ENCODE results near the gene POU2AF3. TPM values are rescaled to one million over a fixed set of nuclear protein-coding genes. Genes with fewer than 3 reads are reported as not detected.
A peak's percentile ranks its signal among the peaks of the same experiment; 100 is the strongest.

Gene POU2AF3
- polyA plus RNA-seq, 2 of the 4 experiments (the other 2 are of a cell fraction): 0.63 to 2.9 TPM

GRCh38 chr11:111339758-111340388, 41.5 kb downstream of the POU2AF3 start:
- H3K4me3 ChIP-seq: no peak overlapping the region
- POLR2A ChIA-PET: no interaction called here
- no peaks in the 10 kb centered on the region for H3K9me3 ChIP-seq
- H3K4me1 ChIP-seq: peaks cover 19% of the 10 kb centered on the region
- DNase-seq (ENCODE audit: low read depth in 1 of 2, low spot score in 1 of 2) (no peak), FAIRE-seq (no peak), ATAC-seq (no peak)
- H3K27ac ChIP-seq: no peak overlapping the region
- CTCF ChIA-PET: no interaction called here
- TF ChIP-seq ZNF302 (CRISPR knock-in tag; IDR thresholded peaks at IDR 0.05): no peak
- TF ChIP-seq SREBF2 (IDR thresholded peaks at IDR 0.05): no peak
- TF ChIP-seq PHF8 (IDR thresholded peaks at IDR 0.05; ENCODE audit: borderline replicate concordance, low read depth): no peak
- TF ChIP-seq TFCP2L1 (CRISPR knock-in tag; IDR thresholded peaks at IDR 0.05): no peak
- TF ChIP-seq ZSCAN20 (CRISPR knock-in tag; IDR thresholded peaks at IDR 0.05): no peak
- TF ChIP-seq RNF2 (IDR thresholded peaks at IDR 0.05; ENCODE audit: borderline replicate concordance, low read depth): no peak
- no peak for TF ChIP-seq HDAC2 (IDR thresholded peaks at IDR 0.05)
- TF ChIP-seq EHF (CRISPR knock-in tag; IDR thresholded peaks at IDR 0.05): no peak
- no peak for TF ChIP-seq BHLHE40 (IDR thresholded peaks at IDR 0.05; ENCODE audit: low read depth, low read length)
- TF ChIP-seq MAZ (IDR thresholded peaks at IDR 0.05; ENCODE audit: borderline replicate concordance, low read depth, low read length): no peak
- no peak overlapping the region for H3K4me2 ChIP-seq

- FAIRE-seq (no peak), ATAC-seq (no peak), DNase-seq (ENCODE audit: low read depth in 1 of 2, low spot score in 1 of 2) (no peak)
- H3K4me3 ChIP-seq: no peak overlapping the region
- 0 out of 3 replicates have a peak, but pooled peaks cover 8% of the 10 kb centered on the region for H3K4me1 ChIP-seq
- H3K4me2 ChIP-seq: no peak overlapping the region
- ChIA-PET POLR2A (no interaction called here), CTCF (no interaction called here)
- H3K27ac ChIP-seq: no peak overlapping the region
- WGBS (ENCODE audit: missing lambda C conversion rate): 89% methylated on average over 3 of the region's 3 CpGs
- H3K9me3 ChIP-seq: no peaks in the 10 kb centered on the region
- TF ChIP-seq TFCP2L1 (CRISPR knock-in tag; IDR thresholded peaks at IDR 0.05) (no peak), KDM1A (IDR thresholded peaks at IDR 0.05; ENCODE audit: low read depth) (no peak), JUN (IDR thresholded peaks at IDR 0.05) (no peak), PHF8 (IDR thresholded peaks at IDR 0.05; ENCODE audit: borderline replicate concordance, low read depth) (no peak), ELK1 (IDR thresholded peaks at IDR 0.05; ENCODE audit: low read depth, low read length) (no peak), HES2 (IDR thresholded peaks at IDR 0.05) (no peak), ZC3H11A (IDR thresholded peaks at IDR 0.05) (no peak), EHMT2 (IDR thresholded peaks at IDR 0.05; ENCODE audit: low read depth) (no peak), HMGXB4 (CRISPR knock-in tag; IDR thresholded peaks at IDR 0.05; ENCODE audit: borderline replicate concordance) (no peak)
These were observed 44.0 kb downstream of the POU2AF3 start for GRCh38 chr11:111342329-111342728.

GRCh38 chr11:111344032-111344431, 45.7 kb downstream of the POU2AF3 start:
- Histone ChIP-seq H3K27ac (peak overlapping the region; percentile 54; a peak in 3 of 6 replicates), H3K4me3 (no peak overlapping the region), H3K4me1 (0 out of 3 replicates have a peak, but pooled peaks cover 8% of the 10 kb centered on the region), H3K4me2 (peak overlapping the region; percentile 19; the same call in 1 of the 3 replicates), H3K9me3 (no peaks in the 10 kb centered on the region)
- peak in 1 of 2 experiments; percentile 49 for DNase-seq (ENCODE audit: low read depth in 1 of 2, low spot score in 1 of 2)
- TF ChIP-seq MAFK (IDR thresholded peaks at IDR 0.05; ENCODE audit: partially characterized antibody): peak; percentile 66
- no peak for TF ChIP-seq RNF2 (IDR thresholded peaks at IDR 0.05; ENCODE audit: borderline replicate concordance, low read depth)
- TF ChIP-seq NFE2L2 (conservative IDR thresholded peaks at IDR 0.05; ENCODE audit: low read length): peak; percentile 14; the same call in 1 of the 2 replicates
- TF ChIP-seq SREBF2 (IDR thresholded peaks at IDR 0.05): no peak
- TF ChIP-seq ELK1 (IDR thresholded peaks at IDR 0.05; ENCODE audit: low read depth, low read length): no peak
- ChIA-PET CTCF (interaction anchor here (1.0 to 1.3 kb wide), 2 partner anchors 60 to 61 kb away, joined by 3 read pairs; no protein-coding TSS in a partner anchor), POLR2A (no interaction called here)
- peak in 1 of 2 experiments; percentile 46; a peak in 1 of 6 replicates for ATAC-seq
- FAIRE-seq: no peak
- 33% methylated on average over 3 of the region's 3 CpGs for WGBS (ENCODE audit: missing lambda C conversion rate)
